GM21737 (cell line): Measurements from ENCODE around the gene FAM107B.
A peak's percentile ranks its signal among the peaks of the same experiment; 100 is the strongest.
"Not testable (repeated sequence)": the region's sequence is repeated elsewhere in the genome, so short reads cannot be mapped to it uniquely, and the experiment has no call there.

ENCODE experiments used
- ATAC-seq: cut with Tn5 transposase; IDR thresholded peaks from one replicate; pipeline ENCODE4 v1.9.1; 2021; ENCODE audit warnings: mild to moderate bottlenecking, moderate library complexity; ENCODE audit not compliant: unreplicated experiment

FAM107B gene

DNA sequence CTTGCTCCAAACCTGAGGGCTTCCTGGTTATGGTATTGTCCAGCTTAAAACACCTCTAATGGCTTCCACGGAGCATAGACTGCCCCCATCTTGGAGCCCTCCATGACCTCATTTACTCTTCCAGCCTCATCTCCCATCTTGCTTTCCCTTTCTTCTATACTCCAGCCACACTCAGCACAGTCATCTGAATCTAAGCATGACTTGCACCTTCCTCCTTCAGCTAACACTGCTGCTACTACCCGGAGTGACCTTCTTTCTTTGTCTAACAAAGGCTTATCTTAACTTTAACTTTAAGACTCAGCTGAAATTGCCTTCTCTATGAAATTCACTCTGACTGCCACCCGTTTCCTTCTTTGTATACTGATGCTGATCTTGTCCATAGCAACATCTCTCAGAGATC is 135.1 kb downstream of the FAM107B start:
- no peak for ATAC-seq

DNA sequence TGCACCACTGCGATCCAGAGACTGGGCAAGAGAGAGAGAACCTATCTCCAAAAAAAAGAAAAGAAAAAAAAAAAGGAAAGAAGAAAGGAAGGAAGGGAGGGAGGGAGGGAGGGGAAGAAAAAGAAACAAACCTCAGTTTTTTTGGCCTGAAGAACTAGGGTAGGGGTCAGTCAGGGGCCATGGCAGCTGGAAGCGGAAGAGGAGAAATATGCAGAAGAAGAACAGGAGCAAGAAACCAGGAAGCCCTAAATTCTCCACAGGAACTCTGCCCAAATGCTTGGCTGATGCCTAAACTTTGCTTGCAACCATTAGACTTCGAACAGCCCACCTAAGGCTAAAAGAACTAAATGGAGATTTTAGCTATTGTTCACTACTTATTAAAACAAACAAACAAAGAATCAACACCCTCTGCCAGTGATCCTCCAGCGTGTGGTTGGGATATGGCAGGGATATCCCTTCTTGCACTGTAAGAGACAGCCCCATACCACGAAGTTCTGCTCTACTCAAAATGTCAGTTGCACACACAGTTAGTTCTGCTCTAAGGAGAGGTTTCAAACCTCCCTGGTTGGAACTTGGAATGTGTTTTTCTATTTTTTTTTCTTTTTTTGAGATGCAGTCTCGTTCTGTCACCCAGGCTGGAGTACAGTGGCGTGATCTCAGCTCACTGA is 139.5 kb downstream of the FAM107B start:
- ATAC-seq: no peak

DNA sequence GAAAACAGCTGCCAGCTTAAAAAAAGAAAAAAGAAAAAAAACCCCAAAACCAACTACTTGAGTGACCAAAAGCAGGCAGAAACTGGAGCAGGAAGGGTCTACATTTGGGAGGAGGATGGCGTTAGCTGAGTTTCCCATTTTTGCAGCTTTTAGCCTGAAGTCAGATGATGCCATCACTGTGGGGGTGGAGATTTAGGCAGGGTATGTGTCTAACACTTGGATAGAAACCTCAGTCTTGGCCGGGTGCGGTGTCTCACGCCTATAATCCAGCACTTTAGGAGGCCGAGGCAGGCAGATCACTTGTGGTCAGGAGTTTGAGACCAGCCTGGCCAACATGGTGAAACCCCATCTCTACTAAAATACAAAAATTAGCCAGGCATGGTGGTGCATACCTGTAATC is 140.1 kb downstream of the FAM107B start:
- ATAC-seq: not testable (repeated sequence)

DNA sequence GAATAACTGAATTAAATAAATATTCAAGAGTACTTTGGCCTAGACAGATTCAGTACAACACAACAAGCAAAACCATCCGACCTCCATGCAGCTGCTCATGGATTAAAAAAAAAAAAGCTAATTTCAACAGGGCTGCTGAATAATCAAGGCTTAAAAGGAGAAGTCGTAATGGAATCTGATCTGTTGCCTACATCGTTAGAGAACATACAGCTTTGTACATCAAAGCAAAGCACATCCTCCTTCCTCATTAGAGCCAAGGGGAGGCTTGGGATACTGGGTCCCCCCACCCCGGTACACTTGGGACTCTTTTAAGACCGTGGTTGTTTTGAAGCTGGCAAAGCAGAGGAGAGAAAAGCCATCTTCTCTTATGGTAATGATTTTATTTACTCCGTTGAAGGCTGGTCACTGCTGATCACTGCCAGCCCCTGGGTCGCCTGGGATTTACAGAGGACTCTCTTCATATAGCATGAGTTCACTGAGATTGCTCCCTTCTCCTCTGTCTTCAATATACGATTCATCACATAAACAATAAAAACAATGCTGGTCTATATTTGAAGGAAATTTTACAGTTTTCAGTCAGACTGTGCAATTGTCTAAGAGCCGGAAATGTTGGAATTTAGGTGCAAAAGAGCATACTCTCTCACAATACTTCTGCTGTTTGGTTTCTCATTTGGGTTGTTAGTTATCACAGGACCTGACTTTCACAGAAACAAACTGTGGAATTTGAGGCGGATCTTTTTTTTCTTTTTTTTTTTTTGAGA is 148.8 kb downstream of the FAM107B start:
- no peak for ATAC-seq

DNA sequence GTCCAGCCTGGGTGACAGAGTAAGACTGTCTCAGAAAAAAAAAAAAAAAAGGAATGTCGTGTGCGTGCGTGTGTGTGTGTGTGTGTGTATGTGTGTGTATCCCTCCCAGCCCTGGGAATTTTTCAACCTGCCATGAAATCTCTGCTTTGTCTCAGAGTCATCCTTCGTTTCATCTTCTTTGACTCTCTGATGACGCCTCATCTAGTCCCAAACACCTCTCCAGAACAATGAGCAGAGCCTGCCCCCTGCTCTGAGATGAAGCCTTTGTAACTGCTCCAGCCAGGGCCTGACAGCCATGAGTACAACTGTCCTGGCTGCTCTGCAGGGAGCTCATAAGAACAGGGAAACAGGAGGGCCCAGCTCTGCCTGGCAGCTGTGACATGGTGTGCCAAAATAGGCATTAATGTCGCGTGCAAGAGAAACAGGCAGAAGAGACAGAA is 149.5 kb downstream of the FAM107B start:
- no peak for ATAC-seq

DNA sequence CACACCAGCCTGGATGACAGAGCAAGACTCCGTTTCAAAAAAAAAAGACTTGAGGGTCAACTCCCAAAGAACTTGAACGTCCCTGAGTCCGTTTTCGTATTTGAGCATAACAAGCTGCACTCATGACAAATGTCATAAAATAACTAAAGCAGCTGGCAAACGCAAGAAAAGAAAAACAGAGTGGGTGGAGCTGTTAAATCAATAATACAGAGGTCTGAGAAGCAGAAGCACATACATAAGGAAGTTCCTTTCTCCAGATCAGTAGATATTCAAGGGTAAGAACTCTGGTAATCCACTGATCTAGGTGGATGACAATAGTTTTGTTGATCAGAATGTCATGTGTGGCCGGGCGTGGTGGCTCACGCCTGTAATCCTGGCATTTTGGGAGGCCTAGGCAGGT is 150.1 kb downstream of the FAM107B start:
- no peak for ATAC-seq

DNA sequence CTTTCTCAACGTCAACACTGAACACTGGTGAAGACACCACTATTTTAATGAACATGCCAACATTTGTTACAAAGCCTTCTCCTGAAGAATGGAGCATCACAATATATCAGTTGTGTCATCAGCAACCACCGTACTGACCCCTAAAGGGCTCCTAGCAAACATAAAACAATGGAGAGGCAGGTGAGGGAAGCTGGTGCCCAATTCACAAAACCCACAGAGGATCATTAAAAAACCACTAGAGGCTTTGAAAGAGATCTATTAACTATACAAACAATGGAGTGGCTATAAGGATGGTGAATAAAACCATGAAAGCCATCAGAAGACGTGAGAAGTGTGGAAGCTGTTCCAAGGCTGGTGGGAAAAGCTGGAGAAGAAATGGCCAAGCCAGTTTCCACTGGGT is 150.8 kb downstream of the FAM107B start:
- no peak for ATAC-seq

DNA sequence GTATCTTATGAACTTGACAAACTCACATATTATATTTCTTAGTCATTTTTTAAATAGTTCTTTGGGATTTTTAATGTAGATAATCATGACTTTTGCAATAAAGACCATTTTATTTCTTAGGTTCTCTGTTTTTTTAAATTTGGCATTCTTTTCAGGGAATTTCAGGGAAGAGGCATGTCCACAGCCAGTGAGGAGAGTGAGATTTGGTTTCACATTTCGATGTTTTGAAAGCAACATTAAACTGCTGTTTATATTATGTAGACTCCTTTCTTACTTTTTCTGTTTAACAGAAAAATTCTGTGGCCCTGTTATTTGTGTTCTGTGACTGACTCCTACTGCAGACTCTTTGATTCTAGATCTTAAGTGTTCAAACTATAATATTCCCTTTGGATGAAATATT is 153.7 kb downstream of the FAM107B start:
- no peak for ATAC-seq

DNA sequence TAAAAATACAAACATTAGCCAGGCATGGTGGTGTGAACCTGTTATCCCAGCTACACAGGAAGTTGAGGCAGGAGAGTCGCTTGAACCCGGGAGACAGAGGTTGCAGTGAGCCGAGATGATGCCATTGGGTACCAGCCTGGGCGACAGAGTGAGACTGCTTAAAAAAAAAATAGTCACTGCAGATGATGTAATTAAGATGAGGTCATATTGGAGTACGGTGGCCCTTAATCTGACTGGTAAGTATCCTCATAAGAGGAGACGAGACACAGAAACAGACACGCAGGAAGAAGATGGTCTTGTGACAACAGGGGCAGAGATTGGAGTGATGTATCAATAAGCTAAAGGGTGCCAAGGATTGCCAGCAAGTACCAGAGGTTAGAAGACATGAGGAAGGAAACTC is 156.0 kb downstream of the FAM107B start:
- no peak for ATAC-seq

DNA sequence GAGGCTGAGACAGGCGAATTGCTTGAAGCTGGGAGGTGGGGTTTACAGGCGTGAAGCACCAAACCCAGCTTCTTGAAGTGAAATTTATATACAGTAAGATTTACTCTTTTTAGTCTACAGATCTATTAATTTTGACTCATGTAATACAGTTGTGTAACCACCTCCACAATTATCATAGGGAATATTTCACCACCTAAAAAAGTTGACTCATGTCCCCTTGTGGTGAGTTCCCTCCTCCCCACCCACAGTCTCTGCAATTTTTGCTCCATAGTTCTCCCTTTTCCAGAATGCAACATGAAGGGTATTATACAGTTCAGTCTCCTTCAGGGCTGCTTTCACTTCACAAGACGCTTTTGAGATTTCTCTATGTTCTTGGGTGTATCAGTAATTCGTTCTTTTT is 156.8 kb downstream of the FAM107B start:
- no peak for ATAC-seq

DNA sequence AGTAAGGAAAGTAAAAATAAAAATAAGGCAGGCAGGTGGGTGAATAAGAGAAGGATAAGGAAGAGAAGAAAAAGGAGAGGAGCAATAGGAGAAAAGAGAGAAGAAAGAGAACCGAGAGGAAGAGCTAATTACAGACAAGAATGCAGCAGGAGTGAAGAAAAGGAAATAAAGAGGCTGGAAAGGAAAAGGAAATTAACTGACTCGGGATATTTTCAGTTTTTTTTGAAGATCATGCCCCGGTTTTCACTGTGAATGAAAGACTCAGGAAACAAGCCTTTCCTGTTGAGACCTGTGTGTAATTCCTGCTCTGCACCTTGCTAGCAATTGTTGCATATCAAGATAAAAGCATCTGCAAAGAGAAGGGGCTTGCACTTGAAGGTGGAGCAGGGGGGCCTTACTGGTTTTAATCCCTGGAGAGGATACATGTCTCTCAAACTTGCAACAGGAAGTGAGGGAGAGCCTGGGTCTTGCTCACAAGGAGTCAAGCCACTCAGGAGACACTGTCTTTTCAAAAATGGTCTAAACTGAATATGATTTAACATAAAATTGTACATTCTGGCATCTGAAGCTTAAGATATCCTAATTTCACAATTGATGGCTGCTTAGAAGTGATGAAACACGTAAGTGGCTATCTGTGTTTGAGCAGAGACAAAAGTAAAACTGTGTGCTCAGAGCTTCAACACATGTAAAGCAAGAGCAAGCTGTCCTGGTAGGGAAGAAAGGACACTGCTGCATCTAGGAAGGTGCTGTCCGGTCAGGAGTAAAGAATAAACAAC is 157.6 kb downstream of the FAM107B start:
- ATAC-seq: no peak

DNA sequence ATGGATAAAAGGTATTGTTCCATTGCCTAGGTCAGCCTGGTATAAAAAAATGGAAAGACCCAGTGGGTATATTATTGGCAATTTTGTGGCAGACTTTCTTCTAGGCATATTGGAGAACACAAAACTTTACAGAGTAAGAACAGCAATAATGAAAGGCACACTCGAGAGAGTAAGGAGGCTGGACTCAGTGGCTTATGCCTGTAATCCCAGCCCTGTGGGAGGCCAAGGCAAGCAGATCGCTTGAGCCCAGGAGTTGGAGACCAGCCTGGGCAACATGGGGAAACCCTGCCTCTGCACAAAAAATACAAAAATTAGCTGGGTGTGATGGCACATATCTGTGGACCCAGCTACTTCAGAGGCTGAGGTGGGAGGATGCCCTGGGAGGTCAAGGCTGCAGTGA is 158.2 kb downstream of the FAM107B start:
- no peak for ATAC-seq

DNA sequence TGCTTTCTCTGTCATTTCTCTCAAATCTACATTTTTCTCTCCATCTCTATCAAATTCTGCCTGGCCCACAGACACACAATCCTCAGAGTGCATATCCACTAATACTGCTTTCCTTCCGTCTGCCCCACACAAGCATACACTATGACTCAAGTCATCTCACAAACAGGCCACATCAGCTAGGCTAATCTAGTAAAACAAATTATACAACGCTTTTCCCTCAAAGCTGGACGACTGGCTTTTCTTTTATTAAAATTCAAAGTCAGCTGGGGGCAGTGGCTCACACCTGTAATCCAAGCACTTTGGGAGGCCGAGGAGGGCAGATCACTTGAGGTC is 161.1 kb downstream of the FAM107B start:
- ATAC-seq: no peak

DNA sequence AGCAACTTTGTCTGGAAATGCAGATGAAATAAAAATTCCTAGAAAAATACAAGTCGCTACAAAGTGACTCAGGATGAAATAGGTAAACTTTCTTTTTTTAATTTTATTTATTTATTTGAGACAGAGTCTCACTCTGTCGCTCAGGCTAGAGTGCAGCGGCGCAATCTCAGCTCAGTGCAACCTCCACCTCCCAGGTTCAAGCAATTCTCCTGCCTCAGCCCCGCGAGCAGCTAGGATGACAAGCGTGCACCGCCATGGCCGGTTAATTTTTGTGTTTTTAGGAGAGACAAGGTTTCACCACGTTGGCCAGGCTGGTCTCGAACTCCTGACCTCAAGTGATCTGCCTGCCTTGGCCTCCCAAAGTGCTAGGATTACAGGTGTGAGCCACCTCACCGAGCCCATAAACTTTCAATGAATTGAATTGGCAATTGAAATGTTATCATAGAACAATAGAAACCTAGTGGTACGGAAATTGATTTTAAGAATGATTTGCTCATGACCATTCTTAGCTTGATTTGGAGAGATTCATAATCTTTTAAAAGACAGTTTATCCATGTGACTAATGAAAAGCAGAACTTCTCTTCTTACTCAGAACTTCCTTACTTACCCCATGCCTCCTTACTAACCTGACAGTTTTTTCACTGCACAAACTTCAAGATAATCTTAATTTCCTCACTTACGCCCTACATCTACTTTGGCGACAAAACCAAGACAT is 161.7 kb downstream of the FAM107B start:
- ATAC-seq: no peak

DNA sequence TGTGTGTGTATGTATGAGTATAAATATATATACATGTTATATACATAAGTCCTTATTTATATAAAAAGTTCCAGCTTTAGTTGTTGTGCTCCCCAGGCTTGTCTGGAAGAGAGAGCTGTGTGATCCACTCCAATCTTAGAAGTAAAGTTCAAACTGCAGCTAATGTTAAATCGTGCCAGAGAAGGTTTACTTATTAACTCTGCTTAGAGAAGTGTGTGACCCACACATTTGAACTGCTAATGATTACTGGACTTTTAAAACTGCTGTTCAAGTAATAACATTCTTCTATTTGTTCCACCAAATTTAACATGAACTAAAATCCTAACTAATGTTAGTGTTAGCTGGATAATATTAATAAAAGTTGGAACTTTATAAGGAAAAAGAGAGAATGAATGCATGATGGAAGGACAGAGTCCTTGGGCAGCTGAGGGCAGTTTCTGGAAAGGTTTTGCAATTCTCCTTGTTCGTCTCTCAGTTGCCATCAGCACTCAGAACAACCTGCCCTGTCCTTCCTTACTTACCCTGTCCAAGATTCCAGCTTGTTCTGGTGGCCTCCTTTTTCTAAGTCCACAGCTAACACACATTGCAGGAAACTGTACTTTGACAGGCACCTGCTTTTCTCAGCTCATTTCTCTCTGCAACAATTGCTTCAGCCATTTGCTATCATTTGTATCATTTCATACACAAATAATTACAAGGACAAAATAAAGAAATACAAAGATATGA is 162.6 kb downstream of the FAM107B start:
- no peak for ATAC-seq

DNA sequence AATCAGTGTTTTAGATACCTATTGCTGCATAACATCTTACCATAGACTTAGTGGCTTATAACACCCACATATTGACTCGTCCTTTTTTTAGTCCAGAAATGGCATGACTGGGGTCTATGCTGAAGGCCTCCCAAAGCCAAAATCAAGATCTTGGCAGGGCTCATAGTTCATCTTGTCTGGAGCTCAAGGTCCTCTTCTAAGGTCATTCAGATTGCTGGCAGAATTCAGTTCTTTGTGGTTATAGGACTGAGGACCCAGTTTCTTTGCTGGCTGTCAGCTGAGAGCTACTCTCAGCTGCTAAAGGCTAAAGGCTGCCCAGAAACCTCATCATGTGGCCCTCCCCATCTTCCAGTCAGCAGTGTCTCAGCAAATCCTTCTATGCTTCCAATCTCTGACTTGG is 165.5 kb downstream of the FAM107B start:
- no peak for ATAC-seq

DNA sequence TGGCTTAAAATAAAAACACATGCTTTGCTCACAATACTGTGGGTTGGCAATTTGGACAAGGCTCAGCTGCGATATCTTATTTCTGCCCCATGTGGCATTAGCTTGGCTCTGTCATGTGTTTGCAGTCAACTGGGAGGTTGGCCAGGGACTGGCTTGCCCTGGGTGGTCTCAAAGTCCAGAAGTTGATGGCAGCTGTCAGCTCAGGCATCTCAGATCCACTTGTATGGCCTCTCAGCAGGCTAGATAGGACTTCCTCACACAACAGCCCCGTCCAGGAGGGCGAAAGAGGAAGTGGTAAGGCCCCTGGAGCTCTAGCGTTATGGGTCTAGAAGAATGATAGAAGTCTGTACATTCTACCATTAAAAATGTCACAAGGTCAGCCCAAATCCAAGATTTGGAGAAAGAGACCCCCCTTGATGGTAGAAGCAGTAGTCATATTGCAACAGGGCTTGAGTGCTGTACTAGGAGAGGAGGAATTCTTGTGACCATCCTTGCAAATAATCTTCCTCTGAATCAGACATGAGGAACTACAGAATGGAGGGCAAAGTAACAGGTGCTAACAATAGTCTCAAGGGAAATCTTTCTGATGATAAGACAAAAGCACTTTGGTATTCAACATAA is 166.2 kb downstream of the FAM107B start:
- no peak for ATAC-seq

DNA sequence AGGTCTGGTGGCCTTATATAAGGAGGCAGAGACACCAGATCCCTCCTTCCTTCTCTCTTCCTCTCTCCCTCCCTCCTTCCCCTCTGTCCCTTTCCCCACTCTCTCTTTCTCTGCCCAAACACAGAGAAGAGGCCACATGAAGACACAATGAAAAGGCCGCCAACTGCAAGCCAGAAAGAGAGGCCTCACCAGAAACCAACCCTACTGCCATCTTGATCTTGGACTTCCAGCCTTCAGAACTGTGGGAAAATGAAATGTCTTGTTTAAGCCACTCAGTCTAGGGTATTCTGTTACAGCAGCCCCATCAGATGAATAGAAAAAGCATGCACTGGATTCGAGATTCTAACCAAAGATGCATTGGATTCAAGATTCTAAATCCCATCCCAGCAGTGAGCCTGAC is 168.1 kb downstream of the FAM107B start:
- no peak for ATAC-seq

DNA sequence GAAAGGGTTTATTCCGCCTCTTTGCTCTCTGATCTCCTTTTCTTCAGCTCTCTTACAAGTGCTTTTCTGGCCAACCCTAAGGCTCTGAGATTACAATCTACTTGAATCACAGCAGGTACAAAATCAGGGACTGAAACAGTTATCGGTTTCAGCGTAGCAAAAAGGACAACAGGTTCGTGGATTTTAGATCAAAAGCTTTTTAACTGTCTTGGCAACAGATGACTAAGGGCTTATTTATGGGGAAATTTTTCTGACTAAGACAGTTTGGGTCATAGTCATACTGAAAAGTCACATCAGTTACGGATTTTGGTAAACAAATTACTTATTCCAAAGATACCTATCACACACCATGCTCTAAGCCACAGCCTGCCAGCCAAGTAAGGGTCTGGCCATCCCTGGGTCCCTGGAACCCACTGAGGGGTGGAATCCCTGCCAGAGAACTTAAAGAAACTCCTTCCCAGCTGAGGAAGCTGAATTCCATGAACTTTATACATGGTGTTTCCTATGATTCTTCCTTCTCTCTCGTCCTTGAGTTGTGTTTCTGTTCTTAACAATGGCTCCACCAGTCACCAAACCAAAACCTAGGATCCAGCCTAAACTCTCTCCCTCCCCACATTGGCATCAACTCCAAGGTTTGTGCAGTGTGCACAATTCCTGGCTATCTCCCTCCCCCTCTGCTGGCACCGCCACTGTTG is 169.3 kb downstream of the FAM107B start:
- peak; percentile 36 for ATAC-seq
